Measurements from ENCODE around the gene SYNPR.

- TF ChIP-seq CTCF (IDR thresholded peaks at IDR 0.05) (no peak), POLR2A (IDR thresholded peaks at IDR 0.05) (no peak)
Measured at GRCh38 chr3:63309768-63310167, 31.7 kb downstream of the SYNPR start.

All from heart left ventricle (tissue), 13 donors.